ENCODE data around the gene PDE6C.

PDE6C gene

DNA sequence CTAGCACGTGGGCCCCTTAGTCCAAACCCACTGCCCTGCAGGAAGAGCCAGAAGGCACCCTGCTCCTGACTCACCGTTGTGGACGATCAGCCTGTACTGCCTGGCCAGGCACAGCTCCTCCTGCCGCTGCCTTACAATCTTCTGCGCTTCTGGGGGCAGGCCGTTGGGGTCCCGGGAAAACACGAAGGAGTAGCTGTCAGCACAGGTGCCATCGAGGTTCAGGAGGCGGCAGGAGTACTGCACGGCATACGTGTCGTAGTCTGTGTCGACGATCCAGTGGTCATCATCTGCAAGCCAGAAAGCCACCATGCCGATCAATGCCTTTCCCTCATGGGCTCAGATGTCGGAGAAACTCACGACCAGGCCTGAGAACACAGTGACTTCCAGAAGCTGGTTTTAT lies 18.6 kb upstream of the PDE6C start:
- TF ChIP-seq SIN3A (IDR thresholded peaks at IDR 0.05; ENCODE audit: borderline replicate concordance, insufficient read depth, low read length) = no peak
- TF ChIP-seq FOXP2 (optimal IDR thresholded peaks at IDR 0.05; ENCODE audit: borderline replicate concordance, extremely low read depth, extremely low read length, insufficient read depth) = no peak
- TF ChIP-seq POLR2AphosphoS5 (IDR thresholded peaks at IDR 0.05; ENCODE audit: low read depth, low read length) = no peak
- no peak for TF ChIP-seq TAF1 (IDR thresholded peaks at IDR 0.05; ENCODE audit: borderline replicate concordance, insufficient read depth, low read length)
- TF ChIP-seq, protein P1, sequence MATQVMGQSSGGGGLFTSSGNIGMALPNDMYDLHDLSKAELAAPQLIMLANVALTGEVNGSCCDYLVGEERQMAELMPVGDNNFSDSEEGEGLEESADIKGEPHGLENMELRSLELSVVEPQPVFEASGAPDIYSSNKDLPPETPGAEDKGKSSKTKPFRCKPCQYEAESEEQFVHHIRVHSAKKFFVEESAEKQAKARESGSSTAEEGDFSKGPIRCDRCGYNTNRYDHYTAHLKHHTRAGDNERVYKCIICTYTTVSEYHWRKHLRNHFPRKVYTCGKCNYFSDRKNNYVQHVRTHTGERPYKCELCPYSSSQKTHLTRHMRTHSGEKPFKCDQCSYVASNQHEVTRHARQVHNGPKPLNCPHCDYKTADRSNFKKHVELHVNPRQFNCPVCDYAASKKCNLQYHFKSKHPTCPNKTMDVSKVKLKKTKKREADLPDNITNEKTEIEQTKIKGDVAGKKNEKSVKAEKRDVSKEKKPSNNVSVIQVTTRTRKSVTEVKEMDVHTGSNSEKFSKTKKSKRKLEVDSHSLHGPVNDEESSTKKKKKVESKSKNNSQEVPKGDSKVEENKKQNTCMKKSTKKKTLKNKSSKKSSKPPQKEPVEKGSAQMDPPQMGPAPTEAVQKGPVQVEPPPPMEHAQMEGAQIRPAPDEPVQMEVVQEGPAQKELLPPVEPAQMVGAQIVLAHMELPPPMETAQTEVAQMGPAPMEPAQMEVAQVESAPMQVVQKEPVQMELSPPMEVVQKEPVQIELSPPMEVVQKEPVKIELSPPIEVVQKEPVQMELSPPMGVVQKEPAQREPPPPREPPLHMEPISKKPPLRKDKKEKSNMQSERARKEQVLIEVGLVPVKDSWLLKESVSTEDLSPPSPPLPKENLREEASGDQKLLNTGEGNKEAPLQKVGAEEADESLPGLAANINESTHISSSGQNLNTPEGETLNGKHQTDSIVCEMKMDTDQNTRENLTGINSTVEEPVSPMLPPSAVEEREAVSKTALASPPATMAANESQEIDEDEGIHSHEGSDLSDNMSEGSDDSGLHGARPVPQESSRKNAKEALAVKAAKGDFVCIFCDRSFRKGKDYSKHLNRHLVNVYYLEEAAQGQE (IDR thresholded peaks at IDR 0.05; ENCODE audit: insufficient read depth in 1 of 2, low read depth in 2 of 2, low read length in 2 of 2) = no peak

DNA sequence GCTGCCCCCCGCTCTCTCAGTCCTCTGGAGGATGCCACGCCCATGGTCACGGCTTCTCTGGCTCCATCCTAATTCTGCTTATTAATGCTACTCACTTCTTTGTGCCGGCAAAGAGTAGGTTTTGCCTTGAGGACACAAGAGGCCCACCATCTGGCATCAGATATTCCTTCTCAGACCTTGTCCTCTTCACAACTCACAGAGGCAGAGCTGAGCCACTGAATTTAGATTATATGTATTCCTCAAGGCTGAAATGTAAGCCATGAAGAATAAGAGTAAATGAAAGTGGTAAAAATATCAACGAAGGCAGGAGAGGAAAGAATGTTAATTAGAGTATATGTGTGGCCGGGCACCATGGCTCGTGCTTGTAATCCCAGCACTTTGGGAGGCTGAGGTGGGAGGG lies 17.8 kb upstream of the PDE6C start:
- TF ChIP-seq, protein P1 (IDR thresholded peaks at IDR 0.05; ENCODE audit: insufficient read depth in 1 of 2, low read depth in 2 of 2, low read length in 2 of 2) = no peak
- TF ChIP-seq SIN3A (IDR thresholded peaks at IDR 0.05; ENCODE audit: borderline replicate concordance, insufficient read depth, low read length) (no peak), POLR2AphosphoS5 (IDR thresholded peaks at IDR 0.05; ENCODE audit: low read depth, low read length) (no peak), FOXP2 (optimal IDR thresholded peaks at IDR 0.05; ENCODE audit: borderline replicate concordance, extremely low read depth, extremely low read length, insufficient read depth) (no peak), TAF1 (IDR thresholded peaks at IDR 0.05; ENCODE audit: borderline replicate concordance, insufficient read depth, low read length) (no peak)

DNA sequence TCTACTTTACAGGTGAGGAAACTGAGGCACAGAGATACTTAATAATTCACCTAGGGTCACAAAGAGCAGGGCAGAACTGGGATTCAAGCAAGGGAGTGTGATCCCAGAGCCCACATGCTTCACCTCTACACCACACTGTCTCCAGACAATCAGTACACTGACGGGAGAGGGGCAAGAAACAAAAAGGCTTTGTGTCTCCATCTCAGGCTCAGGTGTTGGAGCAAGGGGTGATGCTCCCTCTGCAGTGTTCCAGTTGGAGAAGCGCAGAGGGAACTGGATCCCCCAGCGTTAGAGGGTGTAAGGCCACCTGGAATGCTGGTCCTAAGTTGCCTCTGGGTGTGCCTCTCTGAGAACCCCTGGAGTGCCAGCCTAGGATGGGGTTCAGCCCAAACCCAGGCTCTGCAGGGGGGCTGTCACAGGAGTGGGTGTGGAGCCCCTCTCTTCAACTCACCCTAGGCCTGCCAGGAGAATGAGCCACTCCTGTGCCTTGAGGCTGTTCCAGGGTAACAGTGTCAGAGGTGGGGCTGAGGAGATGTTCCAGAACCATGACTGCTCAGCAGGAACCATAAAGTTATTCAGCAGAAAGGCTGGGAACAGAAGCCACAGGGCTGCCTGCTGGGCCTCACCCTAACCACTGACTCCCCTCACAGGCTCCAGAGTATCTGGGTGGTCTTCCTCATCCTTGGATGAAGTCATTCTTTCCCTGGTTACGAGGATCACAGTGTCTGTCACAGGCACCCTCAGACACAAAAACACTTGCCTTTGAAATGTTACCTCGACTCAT lies 16.8 kb upstream of the PDE6C start:
- TF ChIP-seq FOXP2 (optimal IDR thresholded peaks at IDR 0.05; ENCODE audit: borderline replicate concordance, extremely low read depth, extremely low read length, insufficient read depth) = no peak
- TF ChIP-seq, protein P1 (IDR thresholded peaks at IDR 0.05; ENCODE audit: insufficient read depth in 1 of 2, low read depth in 2 of 2, low read length in 2 of 2) = no peak
- no peak for TF ChIP-seq SIN3A (IDR thresholded peaks at IDR 0.05; ENCODE audit: borderline replicate concordance, insufficient read depth, low read length)
- TF ChIP-seq POLR2AphosphoS5 (IDR thresholded peaks at IDR 0.05; ENCODE audit: low read depth, low read length) = no peak
- TF ChIP-seq TAF1 (IDR thresholded peaks at IDR 0.05; ENCODE audit: borderline replicate concordance, insufficient read depth, low read length) = no peak

DNA sequence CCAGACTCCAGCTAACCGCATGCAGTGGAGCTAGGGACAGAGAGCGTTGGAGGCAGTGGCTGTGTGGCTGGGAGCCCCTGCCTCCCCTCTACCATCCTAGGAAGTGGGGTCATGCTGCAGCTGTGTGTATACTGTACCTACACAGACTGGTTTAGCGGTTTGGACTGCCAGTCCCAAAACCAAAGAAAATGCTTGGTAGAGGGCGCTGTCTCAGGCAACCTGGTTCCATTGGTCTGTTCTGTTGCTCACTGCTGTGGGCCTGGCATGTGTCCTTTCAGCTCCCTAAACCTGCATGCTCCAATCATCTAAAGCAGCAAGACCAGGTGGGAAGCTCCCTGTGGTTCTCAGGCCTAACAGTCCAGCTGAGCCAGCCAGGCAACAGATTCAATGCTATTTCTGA lies 15.8 kb upstream of the PDE6C start:
- no peak for TF ChIP-seq FOXP2 (optimal IDR thresholded peaks at IDR 0.05; ENCODE audit: borderline replicate concordance, extremely low read depth, extremely low read length, insufficient read depth)
- TF ChIP-seq SIN3A (IDR thresholded peaks at IDR 0.05; ENCODE audit: borderline replicate concordance, insufficient read depth, low read length) = no peak
- TF ChIP-seq, protein P1 (IDR thresholded peaks at IDR 0.05; ENCODE audit: insufficient read depth in 1 of 2, low read depth in 2 of 2, low read length in 2 of 2) = no peak
- no peak for TF ChIP-seq POLR2AphosphoS5 (IDR thresholded peaks at IDR 0.05; ENCODE audit: low read depth, low read length)
- TF ChIP-seq TAF1 (IDR thresholded peaks at IDR 0.05; ENCODE audit: borderline replicate concordance, insufficient read depth, low read length) = no peak
